Motor neuron (in vitro differentiated cells): Measurements from ENCODE around the gene ONECUT2. TPM values are rescaled to one million over a fixed set of nuclear protein-coding genes. Genes with fewer than 3 reads are reported as not detected.

Source experiments
- ATAC-seq, 8 experiments: fragments of 200-7000 bp; cut with Tn5 transposase; replicated peaks in 6 of 8; 2 replicates each; pipeline ENCODE4 v1.8.0; 2021; ENCODE audit warnings: mild to moderate bottlenecking in 8 of 8, moderate library complexity in 8 of 8
- H3K27ac ChIP-seq, 2 donors: fragments of 250-450 bp; sonication (Bioruptor Pico); 2 replicates each; pipeline ENCODE4 v1.9.0; 2021; ENCODE audit warnings: antibody characterized with exemption in 2 of 2, mild to moderate bottlenecking in 2 of 2, moderate library complexity in 1 of 2
- H3K4me1 ChIP-seq, 2 donors: fragments of 250-450 bp; sonication (Bioruptor Pico); replicated peaks in 1 of 2; 2 replicates each; pipeline ENCODE4 v1.6.1; 2021; ENCODE audit warnings: antibody characterized with exemption in 2 of 2, mild to moderate bottlenecking in 2 of 2, moderate library complexity in 1 of 2
- H3K4me3 ChIP-seq, 5 donors: fragments of 250-450 bp; sonication (Bioruptor Pico); 2 replicates each; pipeline ENCODE4 v1.9.0; 2021; ENCODE audit warnings: antibody characterized with exemption in 5 of 5, mild to moderate bottlenecking in 5 of 5, moderate library complexity in 4 of 5
- WGBS, 10 experiments: fragments of 450-650 bp; shearing (Covaris generic); methylation state at CpG; one replicate each; pipeline ENCODE4 v1.0.0; 2022; 5-methylcytosine and 5-hydroxymethylcytosine counted together
- in situ Hi-C, 9 experiments: fragments of 400-800 bp; cut with MboI; loops; one replicate each; pipeline ENCODE4 v1.15.0; 2021; ENCODE audit warnings: low sequenced_read_pairs in 9 of 9, low pct_unique_long_range_greater_than_20kb in 2 of 9; ENCODE audit not compliant: unreplicated experiment in 9 of 9
- total RNA-seq, 8 experiments: library from RNA; unstranded; fragments of 300-600 nt; gene quantifications; 2 replicates each; pipeline versions ENCODE4 v1.2.3 to v1.2.4, GENCODE V29; 2022

The ONECUT2 gene
- total RNA-seq, 8 experiments from 2014 or later = 0.20 to 27.1 (median 9.5) TPM

DNA sequence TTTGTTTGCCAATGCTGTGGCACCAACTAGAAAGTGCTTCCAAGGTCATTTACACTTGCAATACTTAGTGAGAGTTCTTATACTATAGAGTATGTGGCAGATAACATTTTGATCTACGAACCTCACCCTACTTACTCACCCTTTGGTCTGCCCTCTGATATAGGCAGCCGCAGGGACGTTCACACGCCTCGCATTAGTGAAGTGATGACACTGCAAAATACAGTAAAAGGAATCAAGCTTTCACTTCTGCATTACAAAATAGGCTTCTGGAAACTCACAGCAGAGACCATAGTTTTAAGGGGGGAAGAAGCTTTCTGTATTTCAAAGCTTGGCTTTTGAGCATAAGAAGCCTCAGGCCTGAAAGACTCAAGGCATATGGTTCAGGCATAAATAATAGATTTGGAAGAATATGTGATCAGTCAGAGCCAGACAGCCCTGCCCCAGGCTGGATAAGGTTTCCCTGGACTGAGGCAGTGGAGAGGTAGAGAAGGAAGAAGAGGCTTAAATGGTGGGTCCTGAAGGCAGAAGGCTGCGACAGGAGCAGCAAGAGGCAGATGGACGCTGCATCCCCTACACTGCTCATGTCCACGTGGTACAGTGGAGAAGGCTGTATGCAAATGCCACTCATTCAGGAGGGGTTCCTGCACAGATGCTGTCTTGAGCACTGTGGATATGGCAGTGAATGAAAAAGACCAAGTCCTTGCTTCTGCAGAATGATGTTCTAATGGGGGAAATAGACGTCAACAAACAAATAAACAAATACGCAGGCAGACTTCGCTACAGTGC is 88.2 kb downstream of the ONECUT2 start:
- in situ Hi-C loops = no loop called here
- peak; percentile 70 to 94 (median 86) for ATAC-seq
- Histone ChIP-seq H3K4me1 (peaks cover 0 to 11% of the 10 kb centered on the region in 2 donors), H3K27ac (peak overlapping the region; percentile 37 to 41), H3K4me3 (no peak overlapping the region)
- WGBS, 10 experiments = 39 to 90% (median 78%) methylated on average over 2 to 8 of the region's 11 CpGs; no CpG with 5 or more reads in 1 of the 10 experiments

DNA sequence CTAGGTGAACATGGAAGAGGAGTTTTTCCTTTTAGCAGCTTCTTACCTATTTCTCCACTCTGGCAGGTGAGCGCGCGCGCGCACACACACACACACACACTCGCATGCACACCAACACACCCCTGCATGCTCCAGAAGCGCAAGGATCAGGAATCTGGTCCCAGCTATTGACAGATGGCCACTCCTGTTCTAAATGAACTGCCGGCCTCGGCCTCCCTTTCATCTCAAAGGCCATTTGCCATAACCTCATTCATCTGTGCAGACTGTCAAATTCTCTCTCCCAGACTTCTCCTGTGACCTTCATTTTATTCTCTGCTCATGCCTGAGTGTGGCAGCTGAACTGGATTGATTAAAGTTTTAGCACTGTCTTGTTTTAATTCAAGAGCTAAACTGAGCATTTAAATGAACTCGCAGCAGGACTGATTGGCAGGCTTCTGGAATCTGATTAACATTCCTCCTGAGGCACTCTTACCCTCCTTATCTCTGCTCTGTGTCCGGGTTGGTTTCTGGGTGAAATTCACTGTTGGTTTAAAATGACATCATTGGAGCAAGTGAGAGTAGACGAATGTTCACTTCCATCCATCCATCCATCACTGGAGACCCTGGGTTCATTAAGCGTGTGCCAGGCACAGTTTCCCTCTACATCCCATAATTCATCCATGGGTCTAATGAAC is 92.5 kb downstream of the ONECUT2 start:
- H3K27ac ChIP-seq = no peak overlapping the region
- WGBS, 10 experiments = 29 to 93% (median 73%) methylated on average over 3 to 12 of the region's 13 CpGs; no CpG with 5 or more reads in 2 of the 10 experiments
- in situ Hi-C loops = no loop called here
- peaks cover 3 to 13% of the 10 kb centered on the region in 2 donors for H3K4me1 ChIP-seq
- peak in 4 of 8 experiments; percentile 15 to 67 (median 48) for ATAC-seq
- H3K4me3 ChIP-seq = no peak overlapping the region

DNA sequence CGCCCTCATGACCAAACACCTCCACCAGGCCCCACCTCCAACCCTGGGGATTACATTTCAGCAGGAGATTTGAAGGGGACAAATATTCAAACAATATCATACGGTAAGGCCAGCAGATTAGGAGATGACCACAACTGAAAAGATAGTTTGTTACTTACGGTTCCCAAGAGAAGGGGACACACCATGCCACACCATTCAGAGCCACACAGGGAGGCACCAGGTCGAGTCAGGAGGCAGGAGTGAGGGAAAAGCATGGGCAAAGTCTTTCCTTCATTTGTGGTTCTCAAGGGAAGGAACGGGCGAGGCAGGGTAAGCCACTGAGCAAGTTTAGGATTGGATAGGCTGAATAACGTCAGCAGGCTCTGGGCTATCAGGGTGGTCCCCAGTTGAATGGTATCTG is 94.0 kb downstream of the ONECUT2 start:
- Histone ChIP-seq H3K4me3 (no peak overlapping the region), H3K4me1 (peaks cover 18 to 25% of the 10 kb centered on the region in 2 donors), H3K27ac (no peak overlapping the region)
- WGBS, 10 experiments = 57 to 100% (median 81%) methylated on average over 1 to 7 of the region's 7 CpGs; no CpG with 5 or more reads in 2 of the 10 experiments
- ATAC-seq = no peak
- in situ Hi-C loops = no loop called here

DNA sequence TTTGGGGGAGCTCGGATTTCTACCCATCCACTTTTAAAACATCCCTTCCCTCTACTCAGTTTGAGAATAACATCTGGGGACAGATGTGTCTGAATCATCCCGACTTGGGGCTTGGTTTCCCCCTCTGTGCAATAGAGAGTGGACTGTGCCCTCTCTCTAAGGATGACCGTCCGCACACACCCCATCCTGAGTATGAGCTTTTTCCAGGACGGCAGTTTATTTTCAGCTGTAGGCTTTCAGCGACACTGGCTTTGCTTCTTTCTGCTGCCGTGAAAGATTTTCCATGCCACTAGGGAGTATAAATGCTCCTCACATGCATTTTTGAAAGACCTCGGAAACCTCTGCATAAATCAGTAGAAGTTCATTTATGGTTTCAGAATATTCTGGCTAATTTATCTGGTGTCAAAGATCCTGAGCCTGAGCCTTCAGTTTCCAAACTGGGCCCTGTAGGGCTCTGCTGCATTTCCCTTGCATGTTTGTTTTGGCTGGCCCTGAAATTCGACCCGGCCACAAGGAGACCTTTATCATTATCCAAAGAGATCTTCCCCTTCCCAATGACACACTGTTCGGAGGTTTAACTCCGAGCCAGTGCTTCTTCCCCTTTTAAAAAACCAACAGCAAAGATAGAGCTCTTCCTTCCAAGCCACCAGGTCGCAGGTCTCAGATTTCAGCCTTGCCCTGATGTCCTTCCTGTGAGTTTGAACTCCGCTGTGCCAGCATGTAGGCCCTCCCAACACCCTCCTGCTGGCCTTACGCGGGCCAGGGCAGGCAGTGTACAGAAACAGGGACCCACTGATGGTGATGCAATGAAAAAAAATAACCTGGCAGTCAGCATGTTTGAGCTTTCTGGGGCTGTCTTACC is 98.1 kb downstream of the ONECUT2 start:
- peak overlapping the region; percentile 41 to 65 for H3K27ac ChIP-seq
- 19 to 72% (median 27%) methylated on average over 2 to 12 of the region's 16 CpGs for WGBS, 10 experiments
- in situ Hi-C loops = no loop called here
- peak in 6 of 8 experiments; percentile 44 to 85 (median 78) for ATAC-seq
- H3K4me3 ChIP-seq = no peak overlapping the region
- peaks cover 23% of the 10 kb centered on the region in 2 donors for H3K4me1 ChIP-seq

DNA sequence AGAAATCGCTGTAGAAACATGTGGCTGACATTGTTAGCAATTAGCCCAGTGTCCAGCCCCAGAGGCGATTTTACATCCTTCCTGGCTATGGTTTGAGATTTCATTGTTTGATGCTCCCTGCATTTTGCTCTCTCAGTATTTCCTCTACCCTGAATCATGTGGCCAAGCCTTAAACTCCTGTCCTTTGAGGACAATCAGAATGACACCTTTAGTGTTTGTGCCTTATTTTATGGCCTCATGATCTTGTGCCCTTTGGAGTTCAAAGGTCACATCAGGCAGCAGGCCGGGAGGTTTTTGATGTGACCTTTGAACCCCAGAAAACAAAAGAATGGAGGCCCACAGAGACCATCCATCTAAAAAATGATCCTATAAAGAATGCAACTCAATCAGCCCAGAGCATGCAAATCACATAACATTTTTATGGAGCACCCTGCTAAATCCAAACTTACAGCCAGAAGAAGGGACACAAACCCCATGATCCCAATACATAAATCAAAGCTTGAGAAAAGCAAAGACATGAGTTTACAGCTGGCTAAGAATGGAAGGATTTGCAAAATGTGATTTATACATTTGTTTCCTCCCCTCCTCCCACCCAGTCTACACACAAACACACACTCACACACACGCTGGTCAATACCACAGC is 98.8 kb downstream of the ONECUT2 start:
- in situ Hi-C loops = no loop called here
- Histone ChIP-seq H3K4me3 (no peak overlapping the region), H3K4me1 (peaks cover 22 to 23% of the 10 kb centered on the region in 2 donors), H3K27ac (peak overlapping the region; percentile 41 to 65)
- WGBS, 10 experiments = 0 to 100% (median 42%) methylated on average over 1 to 4 of the region's 4 CpGs
- peak in 5 of 8 experiments; percentile 22 to 53 (median 52) for ATAC-seq

DNA sequence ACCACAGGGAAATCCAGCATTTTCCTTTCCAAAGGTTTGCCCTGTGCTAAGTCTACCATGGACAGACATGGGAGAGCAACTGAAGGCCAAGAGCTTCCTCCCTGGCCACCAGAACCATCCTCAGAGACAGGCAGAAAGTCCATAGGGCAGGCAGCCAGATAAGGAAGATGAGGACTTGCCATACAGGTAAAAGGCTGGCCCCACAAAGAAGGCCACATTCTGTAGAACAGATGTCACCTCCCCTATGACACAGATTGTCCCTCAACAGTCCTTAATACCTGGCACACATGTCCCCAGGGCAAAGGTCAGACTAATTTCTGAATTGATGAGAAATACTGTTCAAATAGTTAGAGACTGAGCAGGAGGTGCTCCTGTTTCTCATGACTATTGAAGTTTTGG is 99.3 kb downstream of the ONECUT2 start:
- in situ Hi-C loops = no loop called here
- Histone ChIP-seq H3K27ac (peak overlapping the region in 1 of 2 donors; percentile 49), H3K4me1 (peaks cover 22 to 23% of the 10 kb centered on the region in 2 donors), H3K4me3 (no peak overlapping the region)
- no peak for ATAC-seq

DNA sequence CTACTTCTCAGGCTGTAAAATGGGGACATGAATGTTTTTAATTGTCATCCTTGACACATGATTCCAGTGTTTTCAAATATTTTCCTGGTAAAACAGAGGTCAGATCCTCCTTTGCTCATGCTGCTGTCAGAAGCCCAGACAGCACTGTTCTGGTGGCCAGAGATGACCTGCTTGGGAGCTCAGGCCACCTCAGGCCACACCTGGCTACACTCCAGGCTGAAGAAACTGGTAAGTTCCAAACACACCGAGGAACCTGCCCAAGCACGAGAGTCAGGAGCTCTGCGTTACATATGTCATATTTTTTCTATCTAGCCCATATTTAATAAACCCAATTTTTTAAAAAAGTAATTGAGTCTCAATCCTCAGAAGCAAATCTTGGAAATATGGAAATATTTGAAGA is 103.4 kb downstream of the ONECUT2 start:
- no peak overlapping the region for H3K27ac ChIP-seq
- H3K4me3 ChIP-seq = no peak overlapping the region
- 55 to 100% (median 80%) methylated on average over 1 to 3 of the region's 3 CpGs; no CpG with 5 or more reads in 1 of the 10 experiments for WGBS, 10 experiments
- in situ Hi-C loops = no loop called here
- no peak for ATAC-seq
- peaks cover 11% of the 10 kb centered on the region in 2 donors for H3K4me1 ChIP-seq

DNA sequence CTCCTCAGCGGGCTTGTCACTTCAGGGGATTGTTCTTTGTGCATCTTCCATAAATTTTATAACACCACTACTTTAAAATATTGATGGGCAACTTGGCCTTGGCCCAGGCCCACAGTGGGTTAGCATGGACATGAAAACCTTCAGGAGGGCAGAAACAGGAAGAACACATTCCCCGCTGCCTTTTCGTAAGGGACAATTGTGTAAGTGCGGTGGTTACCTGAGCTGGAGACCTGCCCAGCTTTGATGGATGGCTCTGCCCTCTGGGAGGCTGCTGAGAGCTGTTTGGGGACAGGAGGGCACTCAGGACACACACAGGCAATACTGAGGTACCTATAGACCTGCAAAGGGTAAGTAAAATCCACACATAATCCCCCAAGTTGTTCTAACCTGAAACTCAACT is 104.5 kb downstream of the ONECUT2 start:
- 20 to 100% (median 94%) methylated on average over 1 to 4 of the region's 4 CpGs; no CpG with 5 or more reads in 3 of the 10 experiments for WGBS, 10 experiments
- in situ Hi-C loops = no loop called here
- Histone ChIP-seq H3K4me3 (no peak overlapping the region), H3K27ac (no peak overlapping the region), H3K4me1 (no peaks in the 10 kb centered on the region)
- ATAC-seq = no peak

Other genes starting within 250 kb of the ONECUT2 start
- 10 to 100 TPM in 5 of 8 experiments, under 1 TPM in 2, not detected in 1; 0.05 to 33.6 (median 21.3) TPM for gene ST8SIA3, start 82.8 kb upstream of the ONECUT2 start, total RNA-seq
- 10 to 100 TPM in 5 of 8 experiments, 1 to 10 TPM in 3; 7.6 to 29.8 (median 18.5) TPM for gene FECH, start 151.3 kb downstream of the ONECUT2 start, total RNA-seq
- 100 to 1,000 TPM; 108 to 227 (median 158) TPM for gene NARS1, start 186.5 kb downstream of the ONECUT2 start, total RNA-seq